Progenitor cell of endocrine pancreas (in vitro differentiated cells): Measurements from ENCODE around the gene PCDH15. TPM values are rescaled to one million over a fixed set of nuclear protein-coding genes. Genes with fewer than 3 reads are reported as not detected.

Experiments used
- DNase-seq: peaks from one replicate; pipeline ENCODE4 v3.0.0; 2021; ENCODE audit warnings: low spot score; ENCODE audit not compliant: unreplicated experiment
- H3K27ac Mint-ChIP-seq: 2 replicates; pipeline ENCODE4 v1.8.0; 2021; ENCODE audit warnings: mild to moderate bottlenecking, moderate library complexity, mixed read lengths
- H3K27me3 Mint-ChIP-seq: 2 replicates; pipeline ENCODE4 v1.8.0; 2021; ENCODE audit warnings: mixed read lengths
- H3K36me3 Mint-ChIP-seq: 2 replicates; pipeline ENCODE4 v1.8.0; 2022; ENCODE audit warnings: mixed read lengths; ENCODE audit not compliant: insufficient read depth
- H3K4me1 Mint-ChIP-seq: 2 replicates; pipeline ENCODE4 v1.8.0; 2021; ENCODE audit warnings: low read depth, mixed read lengths
- H3K4me3 Mint-ChIP-seq: 2 replicates; pipeline ENCODE4 v1.8.0; 2021; ENCODE audit warnings: low read depth, mild to moderate bottlenecking, moderate library complexity, mixed read lengths
- H3K9me3 Mint-ChIP-seq: 2 replicates; pipeline ENCODE4 v1.8.0; 2021; ENCODE audit warnings: low read depth, mixed read lengths
- CTCF ChIP-seq: fragments of 200-600 bp; sonication (generic); IDR thresholded peaks from one replicate; pipeline ENCODE4 v1.5.0; 2021; ENCODE audit warnings: antibody characterized with exemption, mild to moderate bottlenecking; ENCODE audit not compliant: unreplicated experiment
- total RNA-seq: library from RNA; stranded (reverse); gene quantifications from 2 replicates; pipeline ENCODE4 v1.2.1, GENCODE V29; 2021

Gene PCDH15
- total RNA-seq, 1 donor from 2014 or later, result 0.14 TPM

GRCh38 chr10:54314430-54314829 is 486.6 kb downstream of the PCDH15 start:
- no peaks in the 10 kb centered on the region for H3K9me3 Mint-ChIP-seq
- no peak overlapping the region for H3K27ac Mint-ChIP-seq
- H3K4me3 Mint-ChIP-seq, result no peak overlapping the region
- H3K4me1 Mint-ChIP-seq, result no peaks in the 10 kb centered on the region
- no peaks in the 10 kb centered on the region for H3K27me3 Mint-ChIP-seq
- H3K36me3 Mint-ChIP-seq, result no peaks in the 10 kb centered on the region
- TF ChIP-seq CTCF, result no peak
- DNase-seq, result no peak

GRCh38 chr10:54284526-54285193 is 516.4 kb downstream of the PCDH15 start:
- DNase-seq, result no peak
- Mint-ChIP-seq H3K4me1 (peaks cover 2% of the 10 kb centered on the region), H3K27me3 (no peaks in the 10 kb centered on the region), H3K27ac (no peak overlapping the region), H3K4me3 (no peak overlapping the region), H3K9me3 (no peaks in the 10 kb centered on the region), H3K36me3 (no peaks in the 10 kb centered on the region)
- TF ChIP-seq CTCF, result no peak

GRCh38 chr10:54282012-54282411 is 519.0 kb downstream of the PCDH15 start:
- Mint-ChIP-seq H3K4me1 (peaks cover 2% of the 10 kb centered on the region), H3K9me3 (no peaks in the 10 kb centered on the region), H3K27ac (no peak overlapping the region), H3K4me3 (no peak overlapping the region), H3K36me3 (no peaks in the 10 kb centered on the region), H3K27me3 (no peaks in the 10 kb centered on the region)
- no peak for DNase-seq
- TF ChIP-seq CTCF, result no peak

GRCh38 chr10:54266395-54266794 is 534.6 kb downstream of the PCDH15 start:
- Mint-ChIP-seq H3K27ac (no peak overlapping the region), H3K4me3 (no peak overlapping the region), H3K9me3 (peaks cover 8% of the 10 kb centered on the region), H3K36me3 (no peaks in the 10 kb centered on the region), H3K4me1 (no peaks in the 10 kb centered on the region), H3K27me3 (no peaks in the 10 kb centered on the region)
- DNase-seq, result no peak
- no peak for TF ChIP-seq CTCF

- no peak for TF ChIP-seq CTCF
- Mint-ChIP-seq H3K9me3 (peaks cover 8% of the 10 kb centered on the region), H3K4me3 (no peak overlapping the region), H3K27me3 (no peaks in the 10 kb centered on the region), H3K36me3 (no peaks in the 10 kb centered on the region), H3K27ac (no peak overlapping the region), H3K4me1 (no peaks in the 10 kb centered on the region)
- DNase-seq, result no peak
Measured at GRCh38 chr10:54262726-54263125, 538.3 kb downstream of the PCDH15 start.
